Vagina (tissue), 2 donors: ENCODE data around the gene PEX10. TPM values are rescaled to one million over a fixed set of nuclear protein-coding genes. Genes with fewer than 3 reads are reported as not detected.

Experiments
- DNase-seq, 2 donors: peaks; one replicate each; pipeline ENCODE4 v3.0.0-alpha.2; 2017; ENCODE audit errors: extremely low spot score in 2 of 2
- H3K27ac ChIP-seq: fragments of 200-600 bp; sonication (generic); one replicate; pipeline ENCODE4 v1.5.1; 2019
- H3K27me3 ChIP-seq: fragments of 200-600 bp; sonication (generic); one replicate; pipeline ENCODE4 v1.5.1; 2019
- H3K36me3 ChIP-seq, 2 donors: fragments of 200-600 bp; sonication (generic); one replicate each; pipeline ENCODE4 v1.5.1; 2017 to 2019
- H3K4me1 ChIP-seq: fragments of 200-600 bp; sonication (generic); one replicate; pipeline ENCODE4 v1.5.1; 2019
- H3K4me3 ChIP-seq, 2 donors: fragments of 200-600 bp; sonication (generic); 1 replicate in 1 of 2; 2 replicates in 1 of 2; pipeline ENCODE4 v1.5.1; 2016 to 2019
- H3K9me3 ChIP-seq: fragments of 200-600 bp; sonication (generic); one replicate; pipeline ENCODE4 v1.5.1; 2019
- POLR2A ChIP-seq, 2 donors: fragments of 450-650 bp; IDR thresholded peaks; one replicate each; pipeline ENCODE4 v1.6.1; 2017; ENCODE audit warnings: antibody characterized with exemption in 2 of 2, mild to moderate bottlenecking in 2 of 2, moderate library complexity in 2 of 2
- POLR2AphosphoS5 ChIP-seq, 2 donors: sonication (generic); formaldehyde crosslinking; IDR thresholded peaks; one replicate each; pipeline ENCODE4 v1.9.0; 2017; ENCODE audit warnings: antibody characterized with exemption in 2 of 2, mild to moderate bottlenecking in 2 of 2, low read depth in 1 of 2; ENCODE audit not compliant: insufficient read depth in 1 of 2
- intact Hi-C: fragments of 100-400 bp; cut with DNase I; formaldehyde crosslinking; loops from one replicate; pipeline ENCODE4 v1.15.1; 2023
- total RNA-seq: library from RNA; depleted of rRNA; stranded (reverse); fragments of >200 nt; gene quantifications from one replicate; pipeline ENCODE4 v1.2.3, GENCODE V29; 2016
- TF ChIP-seq, protein P1 (sequence below), 3 experiments: fragments of 450-650 bp in 2 of 3; fragments of 200-600 bp in 1 of 3; sonication (generic) in 1 of 3; IDR thresholded peaks; one replicate each; pipeline ENCODE4 v1.5.1; 2017 to 2019; ENCODE audit warnings: antibody characterized with exemption in 3 of 3, mild to moderate bottlenecking in 2 of 3, moderate library complexity in 2 of 3

Gene PEX10
- total RNA-seq, 1 donor from 2014 or later: 15.2 TPM

DNA sequence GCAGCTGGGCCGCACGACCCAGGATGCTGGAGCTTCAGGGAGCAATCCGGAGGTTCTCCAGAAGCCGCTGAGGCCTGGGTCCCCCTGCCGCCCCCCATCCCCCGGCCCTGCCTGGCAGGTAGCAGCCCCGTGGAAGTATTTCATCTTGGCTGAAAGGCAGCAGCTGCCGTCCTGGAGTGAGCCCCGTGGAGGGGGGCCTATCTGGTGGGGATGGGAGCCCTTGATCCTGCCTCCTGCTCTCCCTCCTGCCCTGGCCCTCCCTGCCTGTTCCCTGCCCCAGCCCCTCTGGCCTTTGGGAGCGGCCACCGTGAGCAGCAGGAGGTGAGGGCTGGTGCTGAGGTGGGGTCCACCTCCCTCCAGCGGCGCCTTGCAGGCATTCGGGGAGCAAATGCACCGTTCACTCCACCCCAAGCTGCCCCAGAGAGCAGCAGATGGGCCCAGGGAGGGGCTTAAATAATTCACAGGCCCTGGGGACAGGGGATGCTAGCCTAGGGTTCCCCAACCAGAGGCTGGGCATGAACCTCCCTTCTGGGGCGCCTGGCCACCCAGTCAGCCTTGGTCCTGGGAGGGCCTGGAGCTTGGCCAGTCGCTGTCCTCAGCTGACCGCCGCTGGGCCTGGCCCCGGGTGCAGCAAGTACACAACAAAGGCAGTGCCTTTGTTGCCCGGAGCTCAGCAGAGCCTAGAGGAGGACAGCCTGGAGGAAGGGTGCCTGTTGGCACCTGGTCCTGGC lies 40.0 kb upstream of the PEX10 start:
- no peaks in the 10 kb centered on the region for H3K36me3 ChIP-seq
- intact Hi-C loops: no loop called here
- no peaks in the 10 kb centered on the region for H3K9me3 ChIP-seq
- no peak for DNase-seq
- TF ChIP-seq POLR2A (IDR thresholded peaks at IDR 0.05) (no peak), POLR2AphosphoS5 (IDR thresholded peaks at IDR 0.05; ENCODE audit: insufficient read depth in 1 of 2, low read depth in 1 of 2) (no peak)
- TF ChIP-seq, protein P1, sequence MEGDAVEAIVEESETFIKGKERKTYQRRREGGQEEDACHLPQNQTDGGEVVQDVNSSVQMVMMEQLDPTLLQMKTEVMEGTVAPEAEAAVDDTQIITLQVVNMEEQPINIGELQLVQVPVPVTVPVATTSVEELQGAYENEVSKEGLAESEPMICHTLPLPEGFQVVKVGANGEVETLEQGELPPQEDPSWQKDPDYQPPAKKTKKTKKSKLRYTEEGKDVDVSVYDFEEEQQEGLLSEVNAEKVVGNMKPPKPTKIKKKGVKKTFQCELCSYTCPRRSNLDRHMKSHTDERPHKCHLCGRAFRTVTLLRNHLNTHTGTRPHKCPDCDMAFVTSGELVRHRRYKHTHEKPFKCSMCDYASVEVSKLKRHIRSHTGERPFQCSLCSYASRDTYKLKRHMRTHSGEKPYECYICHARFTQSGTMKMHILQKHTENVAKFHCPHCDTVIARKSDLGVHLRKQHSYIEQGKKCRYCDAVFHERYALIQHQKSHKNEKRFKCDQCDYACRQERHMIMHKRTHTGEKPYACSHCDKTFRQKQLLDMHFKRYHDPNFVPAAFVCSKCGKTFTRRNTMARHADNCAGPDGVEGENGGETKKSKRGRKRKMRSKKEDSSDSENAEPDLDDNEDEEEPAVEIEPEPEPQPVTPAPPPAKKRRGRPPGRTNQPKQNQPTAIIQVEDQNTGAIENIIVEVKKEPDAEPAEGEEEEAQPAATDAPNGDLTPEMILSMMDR (IDR thresholded peaks at IDR 0.05): no peak
- no peaks in the 10 kb centered on the region for H3K27me3 ChIP-seq
- H3K27ac ChIP-seq: no peak overlapping the region
- no peak overlapping the region for H3K4me3 ChIP-seq
- H3K4me1 ChIP-seq: no peaks in the 10 kb centered on the region

DNA sequence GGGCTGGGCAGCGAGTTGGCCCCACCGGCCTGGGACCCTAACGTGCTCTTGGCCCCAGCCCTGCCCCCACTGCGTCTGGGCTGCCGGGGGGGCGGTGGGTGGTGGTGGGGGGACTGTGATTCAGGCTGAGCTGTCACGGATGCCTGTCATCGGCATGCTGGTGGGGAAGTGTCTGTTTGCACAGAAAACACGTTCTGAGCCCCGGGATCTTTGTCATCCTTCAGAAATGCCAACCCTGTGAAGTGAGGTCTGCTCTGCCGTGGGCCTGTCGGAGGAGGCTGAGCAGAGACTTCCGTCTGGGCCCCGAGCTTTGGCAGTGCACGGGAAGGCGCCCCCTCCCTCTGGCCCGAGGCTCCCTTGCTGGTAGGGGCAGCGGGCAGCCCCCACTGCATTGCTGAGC lies 39.4 kb upstream of the PEX10 start:
- H3K4me1 ChIP-seq: no peaks in the 10 kb centered on the region
- no peaks in the 10 kb centered on the region for H3K27me3 ChIP-seq
- intact Hi-C loops: no loop called here
- H3K4me3 ChIP-seq: no peak overlapping the region
- no peak overlapping the region for H3K27ac ChIP-seq
- H3K9me3 ChIP-seq: no peaks in the 10 kb centered on the region
- TF ChIP-seq POLR2A (IDR thresholded peaks at IDR 0.05) (no peak), POLR2AphosphoS5 (IDR thresholded peaks at IDR 0.05; ENCODE audit: insufficient read depth in 1 of 2, low read depth in 1 of 2) (no peak)
- TF ChIP-seq, protein P1 (IDR thresholded peaks at IDR 0.05): no peak
- DNase-seq: no peak
- H3K36me3 ChIP-seq: no peaks in the 10 kb centered on the region

DNA sequence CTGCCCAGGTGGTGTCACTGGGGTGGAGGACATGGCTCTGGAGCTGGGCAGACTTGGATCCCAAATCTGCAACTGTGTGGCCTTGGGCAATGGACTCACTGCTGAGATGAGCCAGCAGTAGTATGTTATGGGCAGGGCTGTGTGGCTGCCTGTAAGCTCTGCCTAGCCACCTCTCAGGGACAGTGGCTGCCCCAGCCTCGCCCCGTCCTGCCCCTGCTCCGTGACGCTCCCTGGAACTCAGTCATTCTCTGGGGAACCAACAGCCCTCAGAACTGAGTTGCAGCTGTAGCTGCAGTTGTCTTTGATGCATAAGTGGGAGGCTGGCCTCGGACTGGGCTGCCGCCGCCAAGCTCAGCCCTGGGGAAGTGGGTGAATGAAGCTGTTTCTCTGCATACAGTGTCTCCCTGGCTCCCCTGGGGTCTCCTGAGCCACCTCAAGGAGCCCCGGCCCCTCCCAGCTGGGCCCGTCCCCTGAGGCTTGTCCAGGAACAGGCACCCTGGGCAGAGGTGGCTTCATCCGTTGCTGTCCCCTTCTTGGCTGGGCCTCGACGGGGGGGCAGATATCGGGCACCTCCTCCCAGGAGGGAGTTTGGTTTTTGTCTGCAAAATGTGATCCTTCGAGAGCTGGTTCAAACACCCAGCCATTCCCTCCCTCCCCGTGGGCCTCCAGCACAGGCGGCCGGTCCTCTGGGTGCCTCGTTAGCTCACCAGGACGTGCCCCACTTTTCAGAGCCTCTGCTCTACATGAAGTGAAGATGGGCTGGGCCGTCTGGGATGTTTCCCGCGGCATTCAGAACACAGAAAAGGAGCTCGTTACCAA lies 37.5 kb upstream of the PEX10 start:
- Histone ChIP-seq H3K4me1 (no peaks in the 10 kb centered on the region), H3K36me3 (no peaks in the 10 kb centered on the region), H3K27me3 (no peaks in the 10 kb centered on the region), H3K4me3 (no peak overlapping the region), H3K27ac (no peak overlapping the region), H3K9me3 (no peaks in the 10 kb centered on the region)
- no peak for DNase-seq
- TF ChIP-seq POLR2AphosphoS5 (IDR thresholded peaks at IDR 0.05; ENCODE audit: insufficient read depth in 1 of 2, low read depth in 1 of 2): no peak
- TF ChIP-seq POLR2A (IDR thresholded peaks at IDR 0.05): no peak
- TF ChIP-seq, protein P1 (IDR thresholded peaks at IDR 0.05): no peak
- intact Hi-C loops: no loop called here

DNA sequence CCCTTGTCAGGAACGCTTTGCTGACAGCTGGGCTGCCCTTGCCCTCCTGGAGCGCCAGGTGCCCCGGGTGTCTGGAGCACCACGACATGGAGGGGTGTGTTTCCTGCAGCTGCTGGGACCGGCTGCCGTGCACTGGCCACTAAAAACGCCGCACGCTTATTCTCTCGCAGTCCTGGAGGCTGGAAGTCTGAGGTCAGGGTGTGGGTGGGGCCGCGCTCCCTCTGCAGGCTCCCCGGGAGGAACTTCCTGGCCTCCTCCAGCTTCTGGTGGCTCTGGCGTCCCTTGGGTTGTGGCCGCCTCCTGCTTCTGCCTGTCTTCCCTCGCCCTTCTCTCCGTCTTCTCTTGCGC lies 35.7 kb upstream of the PEX10 start:
- no peaks in the 10 kb centered on the region for H3K27me3 ChIP-seq
- intact Hi-C loops: no loop called here

More for the DNA sequence above, 35.7 kb upstream of the PEX10 start:
- TF ChIP-seq, protein P1 (IDR thresholded peaks at IDR 0.05): no peak
- no peak for TF ChIP-seq POLR2AphosphoS5 (IDR thresholded peaks at IDR 0.05; ENCODE audit: insufficient read depth in 1 of 2, low read depth in 1 of 2)
- H3K27ac ChIP-seq: no peak overlapping the region
- H3K36me3 ChIP-seq: no peaks in the 10 kb centered on the region
- no peak overlapping the region for H3K4me3 ChIP-seq
- H3K9me3 ChIP-seq: no peaks in the 10 kb centered on the region
- no peak for DNase-seq
- peaks cover 2% of the 10 kb centered on the region for H3K4me1 ChIP-seq
